ENCODE results near the gene CRTC3. TPM values are rescaled to one million over a fixed set of nuclear protein-coding genes. Genes with fewer than 3 reads are reported as not detected.
"Not testable (repeated sequence)": the region's sequence is repeated elsewhere in the genome, so short reads cannot be mapped to it uniquely, and the experiment has no call there.

The CRTC3 gene
- total RNA-seq, 1 experiment from 2014 or later: 25.9 TPM

DNA sequence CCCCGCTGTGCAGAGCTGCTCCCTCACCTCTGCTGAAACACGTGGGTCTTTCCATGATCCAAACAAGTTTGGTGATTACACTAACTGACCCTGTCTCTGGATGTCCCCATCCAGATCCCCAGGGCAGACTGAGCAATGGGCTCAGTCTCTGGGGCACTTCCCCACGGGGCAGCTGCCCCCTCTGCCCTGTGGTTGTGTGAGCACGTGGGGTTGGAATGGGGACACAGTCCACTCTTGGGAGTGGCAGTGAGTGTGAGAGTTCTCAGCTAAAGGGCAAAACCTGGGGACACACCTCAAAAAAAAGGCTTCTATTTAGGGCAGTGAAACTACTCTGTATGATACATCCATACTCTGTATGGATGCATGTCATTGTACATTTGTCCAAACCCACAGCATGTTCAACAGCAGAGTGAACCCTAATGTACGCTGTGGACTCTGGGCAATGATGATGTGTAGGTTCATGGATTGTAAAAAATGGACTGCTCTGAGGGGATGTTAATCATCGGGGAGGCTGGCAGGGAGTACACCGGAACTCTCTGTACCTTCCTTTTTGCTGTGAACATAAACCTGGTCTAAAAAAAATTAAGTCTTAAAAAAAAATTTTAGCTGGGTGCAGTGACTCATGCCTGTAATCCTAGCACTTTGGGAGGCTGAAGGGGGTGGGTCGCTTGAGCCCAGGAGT lies 137.5 kb downstream of the CRTC3 start:
- DNase-seq (ENCODE audit: unreplicated experiment): peak; percentile 47
- H3K36me3 Mint-ChIP-seq (ENCODE audit: insufficient read depth, unreplicated experiment): no peaks in the 10 kb centered on the region
- intact Hi-C loops (cut with micrococcal nuclease): no loop called here
- ChIA-PET POLR2A (interaction anchor here (0.6 to 5.0 kb wide), 6 partner anchors 13 to 1529 kb away, joined by 3 to 31 read pairs (median 3); no protein-coding TSS in a partner anchor), CTCF (interaction anchor here (0.6 to 1.1 kb wide), 7 partner anchors 12 to 347 kb away, joined by 3 read pairs; no protein-coding TSS in a partner anchor)
- H3K4me3 Mint-ChIP-seq (ENCODE audit: unreplicated experiment): peak overlapping the region; percentile 73
- BruUV-seq (replicated peaks): no TSS peak
- H3K9me3 Mint-ChIP-seq (ENCODE audit: unreplicated experiment): no peaks in the 10 kb centered on the region
- TF ChIP-seq, protein P1, sequence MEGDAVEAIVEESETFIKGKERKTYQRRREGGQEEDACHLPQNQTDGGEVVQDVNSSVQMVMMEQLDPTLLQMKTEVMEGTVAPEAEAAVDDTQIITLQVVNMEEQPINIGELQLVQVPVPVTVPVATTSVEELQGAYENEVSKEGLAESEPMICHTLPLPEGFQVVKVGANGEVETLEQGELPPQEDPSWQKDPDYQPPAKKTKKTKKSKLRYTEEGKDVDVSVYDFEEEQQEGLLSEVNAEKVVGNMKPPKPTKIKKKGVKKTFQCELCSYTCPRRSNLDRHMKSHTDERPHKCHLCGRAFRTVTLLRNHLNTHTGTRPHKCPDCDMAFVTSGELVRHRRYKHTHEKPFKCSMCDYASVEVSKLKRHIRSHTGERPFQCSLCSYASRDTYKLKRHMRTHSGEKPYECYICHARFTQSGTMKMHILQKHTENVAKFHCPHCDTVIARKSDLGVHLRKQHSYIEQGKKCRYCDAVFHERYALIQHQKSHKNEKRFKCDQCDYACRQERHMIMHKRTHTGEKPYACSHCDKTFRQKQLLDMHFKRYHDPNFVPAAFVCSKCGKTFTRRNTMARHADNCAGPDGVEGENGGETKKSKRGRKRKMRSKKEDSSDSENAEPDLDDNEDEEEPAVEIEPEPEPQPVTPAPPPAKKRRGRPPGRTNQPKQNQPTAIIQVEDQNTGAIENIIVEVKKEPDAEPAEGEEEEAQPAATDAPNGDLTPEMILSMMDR (IDR thresholded peaks at IDR 0.05; ENCODE audit: unreplicated experiment): no peak
- H3K27me3 Mint-ChIP-seq (ENCODE audit: insufficient read depth, unreplicated experiment): no peaks in the 10 kb centered on the region
- H3K27ac Mint-ChIP-seq (ENCODE audit: low read depth, unreplicated experiment): peak overlapping the region; percentile 86
- peaks cover 18% of the 10 kb centered on the region for H3K4me1 Mint-ChIP-seq (ENCODE audit: insufficient read depth, unreplicated experiment)

DNA sequence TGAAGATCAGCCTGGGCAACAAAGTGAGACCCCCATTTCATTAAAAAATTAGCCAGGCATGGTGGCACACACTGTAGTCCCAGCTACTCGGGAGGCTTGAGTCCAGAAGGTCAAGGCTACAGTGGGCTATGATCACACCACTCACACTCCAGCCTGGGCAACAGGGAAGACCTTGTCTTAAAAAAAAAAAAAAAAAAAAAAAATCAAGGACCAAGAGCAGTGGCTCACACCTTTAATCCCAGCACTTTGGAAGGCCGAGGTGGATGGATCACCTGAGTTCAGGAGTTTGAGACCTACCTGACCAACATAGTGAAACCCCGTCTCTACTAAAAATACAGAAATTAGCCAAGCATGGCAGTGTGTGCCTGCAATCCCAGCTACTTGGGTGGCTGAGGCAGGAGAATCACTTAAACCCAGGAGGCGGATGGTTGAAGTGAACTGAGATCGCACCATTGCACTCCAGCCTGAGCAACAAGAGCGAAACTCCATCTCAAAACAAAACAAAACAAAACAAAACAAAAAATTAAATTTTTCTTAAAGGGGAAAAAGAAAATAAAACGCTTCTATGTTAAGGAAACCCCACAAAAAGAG lies 138.1 kb downstream of the CRTC3 start:
- H3K4me1 Mint-ChIP-seq (ENCODE audit: insufficient read depth, unreplicated experiment): peaks cover 18% of the 10 kb centered on the region
- BruUV-seq (replicated peaks); DNase-seq (ENCODE audit: unreplicated experiment); H3K36me3 Mint-ChIP-seq (ENCODE audit: insufficient read depth, unreplicated experiment); intact Hi-C loops (cut with micrococcal nuclease); H3K4me3 Mint-ChIP-seq (ENCODE audit: unreplicated experiment); H3K27me3 Mint-ChIP-seq (ENCODE audit: insufficient read depth, unreplicated experiment); H3K9me3 Mint-ChIP-seq (ENCODE audit: unreplicated experiment): not testable (repeated sequence)
- H3K27ac Mint-ChIP-seq (ENCODE audit: low read depth, unreplicated experiment): peak overlapping the region; percentile 86
- POLR2A ChIA-PET: interaction anchor here (0.6 to 5.0 kb wide), 5 partner anchors 12 to 1529 kb away, joined by 3 to 31 read pairs (median 3); no protein-coding TSS in a partner anchor
- CTCF ChIA-PET: interaction anchor here (0.7 to 1.0 kb wide), 3 partner anchors 11 to 20 kb away, joined by 3 read pairs; no protein-coding TSS in a partner anchor

DNA sequence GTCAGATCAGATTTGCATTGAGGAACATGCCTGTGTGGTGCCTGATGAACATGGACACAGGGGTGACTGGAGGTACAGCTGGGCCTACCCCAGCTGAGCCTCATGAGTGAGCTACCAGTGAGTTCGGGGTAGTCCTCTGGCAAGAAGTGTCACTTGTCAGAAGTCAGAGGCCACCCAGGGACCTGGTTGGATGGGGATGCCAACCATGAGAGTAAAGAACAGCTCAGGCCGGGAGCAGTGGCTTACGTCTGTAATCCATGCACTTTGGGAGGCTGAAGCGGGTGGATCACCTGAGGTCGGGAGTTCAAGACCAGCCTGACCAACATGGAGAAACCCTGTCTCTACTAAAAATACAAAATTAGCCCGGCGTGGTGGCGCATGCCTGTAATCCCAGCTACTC lies 140.9 kb downstream of the CRTC3 start:
- DNase-seq (ENCODE audit: unreplicated experiment); H3K4me3 Mint-ChIP-seq (ENCODE audit: unreplicated experiment); H3K36me3 Mint-ChIP-seq (ENCODE audit: insufficient read depth, unreplicated experiment); H3K27me3 Mint-ChIP-seq (ENCODE audit: insufficient read depth, unreplicated experiment); BruUV-seq (replicated peaks); H3K27ac Mint-ChIP-seq (ENCODE audit: low read depth, unreplicated experiment); H3K9me3 Mint-ChIP-seq (ENCODE audit: unreplicated experiment); intact Hi-C loops (cut with micrococcal nuclease): not testable (repeated sequence)
- CTCF ChIA-PET: interaction anchor here (0.6 to 1.4 kb wide), 3 partner anchors 23 to 347 kb away, joined by 3 to 6 read pairs (median 5); no protein-coding TSS in a partner anchor
- POLR2A ChIA-PET: interaction anchor here (1.1 kb wide), 1 partner anchor 259 kb away, joined by 5 read pairs; no protein-coding TSS in a partner anchor
- peaks cover 11% of the 10 kb centered on the region for H3K4me1 Mint-ChIP-seq (ENCODE audit: insufficient read depth, unreplicated experiment)

DNA sequence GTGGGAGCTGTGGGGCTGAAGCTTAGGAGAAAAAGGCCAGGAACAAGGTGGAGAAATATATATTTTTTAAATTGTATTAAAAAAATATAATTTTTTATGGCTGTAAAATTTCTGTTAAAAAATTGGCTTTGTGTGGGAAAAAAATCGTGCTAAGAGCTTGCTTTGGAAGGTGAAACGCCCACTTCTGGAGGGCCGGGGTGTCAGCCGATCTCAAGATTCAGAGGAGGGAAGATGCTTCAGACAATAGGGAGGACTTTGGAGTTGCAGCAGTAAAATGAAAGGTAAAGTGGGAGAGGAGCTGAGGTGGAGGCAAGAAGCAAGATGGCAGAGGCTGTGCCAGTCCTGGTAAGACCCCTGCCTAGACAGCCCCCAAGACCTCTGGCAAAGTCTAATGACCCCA lies 141.5 kb downstream of the CRTC3 start:
- intact Hi-C loops (cut with micrococcal nuclease): no loop called here
- POLR2A ChIA-PET: interaction anchor here (0.6 to 1.1 kb wide), 2 partner anchors 200 to 259 kb away, joined by 3 to 5 read pairs; no protein-coding TSS in a partner anchor
- CTCF ChIA-PET: interaction anchor here (0.6 kb wide), 1 partner anchor 593 kb away, joined by 6 read pairs; no protein-coding TSS in a partner anchor
- TF ChIP-seq, protein P1 (IDR thresholded peaks at IDR 0.05; ENCODE audit: unreplicated experiment): no peak
- Mint-ChIP-seq H3K36me3 (ENCODE audit: insufficient read depth, unreplicated experiment) (no peaks in the 10 kb centered on the region), H3K27me3 (ENCODE audit: insufficient read depth, unreplicated experiment) (no peaks in the 10 kb centered on the region), H3K9me3 (ENCODE audit: unreplicated experiment) (no peaks in the 10 kb centered on the region), H3K4me1 (ENCODE audit: insufficient read depth, unreplicated experiment) (peaks cover 11% of the 10 kb centered on the region), H3K4me3 (ENCODE audit: unreplicated experiment) (no peak overlapping the region), H3K27ac (ENCODE audit: low read depth, unreplicated experiment) (no peak overlapping the region)
- no peak for DNase-seq (ENCODE audit: unreplicated experiment)
- BruUV-seq (replicated peaks): no TSS peak

DNA sequence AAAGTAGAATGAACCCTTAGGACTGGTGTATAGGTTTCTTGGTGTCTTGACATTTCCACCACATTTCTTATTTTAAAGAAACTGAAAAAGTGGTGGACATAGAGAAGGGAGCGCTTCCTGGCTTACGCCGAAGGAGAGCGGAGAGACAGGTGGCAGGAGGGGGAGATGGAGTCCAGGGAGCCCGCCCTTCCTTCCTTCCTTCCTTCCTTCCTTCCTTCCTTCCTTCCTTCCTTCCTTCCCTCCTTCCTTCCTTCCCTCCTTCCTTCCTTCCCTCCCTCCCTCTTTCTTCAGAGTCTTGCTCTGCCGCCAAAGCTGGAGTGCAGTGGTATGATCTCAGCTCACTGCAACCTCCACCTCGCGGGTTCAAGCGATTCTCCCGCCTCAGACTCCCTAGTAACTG lies 143.6 kb downstream of the CRTC3 start:
- H3K9me3 Mint-ChIP-seq (ENCODE audit: unreplicated experiment); H3K27me3 Mint-ChIP-seq (ENCODE audit: insufficient read depth, unreplicated experiment); CTCF ChIA-PET; DNase-seq (ENCODE audit: unreplicated experiment); BruUV-seq (replicated peaks); H3K36me3 Mint-ChIP-seq (ENCODE audit: insufficient read depth, unreplicated experiment); H3K4me3 Mint-ChIP-seq (ENCODE audit: unreplicated experiment); intact Hi-C loops (cut with micrococcal nuclease); H3K27ac Mint-ChIP-seq (ENCODE audit: low read depth, unreplicated experiment); POLR2A ChIA-PET; H3K4me1 Mint-ChIP-seq (ENCODE audit: insufficient read depth, unreplicated experiment): not testable (repeated sequence)
